ENCODE data around the gene ZBTB25.

DNA sequence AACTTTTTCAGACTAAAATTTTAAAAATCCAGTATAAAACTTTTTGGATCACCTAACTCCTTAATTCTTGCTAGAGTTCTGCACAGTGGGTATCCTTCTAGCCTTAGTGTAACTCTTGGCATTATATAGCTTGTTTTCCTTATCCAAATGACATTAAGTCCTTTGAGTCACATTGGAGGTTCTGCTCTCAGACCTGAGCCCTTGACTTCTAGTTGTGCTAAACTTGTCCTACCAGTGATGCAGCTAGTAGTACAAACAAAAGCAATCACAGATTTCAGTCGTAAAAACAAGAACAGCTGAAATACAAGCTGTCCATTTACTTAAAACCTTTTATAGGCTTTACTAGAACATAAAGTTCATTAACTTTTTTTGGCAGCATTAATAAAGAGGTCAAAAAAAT lies 11.4 kb upstream of the ZBTB25 start:
- TF ChIP-seq, protein P1, sequence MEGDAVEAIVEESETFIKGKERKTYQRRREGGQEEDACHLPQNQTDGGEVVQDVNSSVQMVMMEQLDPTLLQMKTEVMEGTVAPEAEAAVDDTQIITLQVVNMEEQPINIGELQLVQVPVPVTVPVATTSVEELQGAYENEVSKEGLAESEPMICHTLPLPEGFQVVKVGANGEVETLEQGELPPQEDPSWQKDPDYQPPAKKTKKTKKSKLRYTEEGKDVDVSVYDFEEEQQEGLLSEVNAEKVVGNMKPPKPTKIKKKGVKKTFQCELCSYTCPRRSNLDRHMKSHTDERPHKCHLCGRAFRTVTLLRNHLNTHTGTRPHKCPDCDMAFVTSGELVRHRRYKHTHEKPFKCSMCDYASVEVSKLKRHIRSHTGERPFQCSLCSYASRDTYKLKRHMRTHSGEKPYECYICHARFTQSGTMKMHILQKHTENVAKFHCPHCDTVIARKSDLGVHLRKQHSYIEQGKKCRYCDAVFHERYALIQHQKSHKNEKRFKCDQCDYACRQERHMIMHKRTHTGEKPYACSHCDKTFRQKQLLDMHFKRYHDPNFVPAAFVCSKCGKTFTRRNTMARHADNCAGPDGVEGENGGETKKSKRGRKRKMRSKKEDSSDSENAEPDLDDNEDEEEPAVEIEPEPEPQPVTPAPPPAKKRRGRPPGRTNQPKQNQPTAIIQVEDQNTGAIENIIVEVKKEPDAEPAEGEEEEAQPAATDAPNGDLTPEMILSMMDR (IDR thresholded peaks at IDR 0.05): no peak
- no peak for TF ChIP-seq POLR2A (IDR thresholded peaks at IDR 0.05)
